Activated T-cell treated with anti-CD3 and anti-CD28 coated beads, Interleukin-2, amount 50 U/mL, for 48 hours (primary cell): Measurements from ENCODE around the gene DPYD.

Experiments used
- DNase-seq, 2 experiments: peaks; one replicate each; pipeline ENCODE4 v3.0.0-alpha.2; 2020

DPYD gene

DNA sequence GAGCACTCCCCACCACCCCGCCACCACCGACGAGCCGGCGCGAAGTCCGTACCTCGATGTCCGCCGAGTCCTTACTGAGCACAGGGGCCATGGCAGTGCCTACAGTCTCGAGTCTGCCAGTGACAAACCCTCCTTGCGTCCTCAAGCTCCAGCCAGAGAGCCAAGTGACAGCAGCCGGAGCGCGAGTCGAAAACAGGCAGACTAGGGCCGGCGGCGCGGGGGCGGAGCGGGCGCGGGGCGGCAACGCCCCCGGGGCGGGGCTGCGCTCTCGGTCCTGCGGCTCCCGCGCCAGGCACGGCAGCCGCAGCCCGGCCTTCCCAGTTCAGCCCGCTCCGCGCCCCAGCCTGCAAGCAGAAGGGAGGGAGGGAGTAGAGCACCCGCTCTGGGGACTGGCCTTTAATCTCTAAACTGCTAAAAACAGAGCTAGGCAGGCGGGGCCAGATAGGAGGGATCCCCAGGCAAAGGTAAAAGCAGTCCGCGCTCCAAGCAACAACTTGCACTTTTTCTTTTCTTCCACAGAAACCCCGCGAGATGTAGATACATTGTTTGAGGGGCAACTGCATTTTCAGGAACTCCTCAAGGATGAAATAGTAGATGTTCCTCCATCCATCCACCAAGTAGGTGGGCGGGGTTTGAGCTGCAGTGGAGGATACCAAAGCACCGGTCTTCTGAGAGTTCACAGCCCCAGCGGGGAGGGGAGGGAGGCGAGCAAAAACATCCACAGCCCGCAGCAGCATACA is at the start of gene DPYD:
DPYD (minus strand) TSS at position 203 of the 740 bp plus-strand sequence; CDS start at position 91, 112 bp downstream.
- peak; percentile 87 to 90 for DNase-seq

DNA sequence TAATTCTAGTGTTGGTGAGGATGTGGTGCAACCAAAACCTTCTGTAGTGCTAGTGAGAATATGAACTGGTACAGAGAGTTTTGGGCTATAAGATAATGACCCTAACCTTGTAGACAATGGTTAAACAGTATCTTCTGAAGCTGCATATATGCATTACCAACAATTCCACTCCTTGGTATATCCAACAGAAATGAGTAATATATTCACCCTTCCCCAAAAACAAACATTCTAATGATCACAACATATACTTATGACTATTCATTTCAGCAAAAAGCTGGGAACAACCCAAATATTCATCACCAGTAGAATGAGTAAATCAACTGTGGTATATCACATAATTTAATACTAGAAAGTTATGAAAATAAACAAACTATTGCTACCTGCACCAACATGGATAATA is 39.6 kb upstream of the DPYD start:
- no peak for DNase-seq

DNA sequence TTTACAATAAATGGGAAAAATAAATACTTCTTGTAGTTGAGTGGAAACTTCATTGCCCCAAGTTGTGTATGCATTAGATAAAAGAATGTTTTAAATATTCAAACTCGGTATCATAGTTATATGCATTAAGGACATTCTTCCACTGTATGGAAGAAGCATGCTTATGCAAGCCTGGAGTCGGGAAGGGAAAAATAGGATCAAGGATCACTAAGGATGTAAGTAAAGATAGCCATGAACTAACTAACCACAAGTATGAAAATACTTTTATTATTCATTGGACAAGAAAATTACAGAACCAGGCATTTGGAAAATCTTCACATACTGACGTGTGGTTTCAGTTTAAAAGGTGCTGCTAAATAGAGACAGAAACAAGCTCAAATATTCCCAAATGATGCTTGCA is 26.9 kb upstream of the DPYD start:
- DNase-seq, result no peak

DNA sequence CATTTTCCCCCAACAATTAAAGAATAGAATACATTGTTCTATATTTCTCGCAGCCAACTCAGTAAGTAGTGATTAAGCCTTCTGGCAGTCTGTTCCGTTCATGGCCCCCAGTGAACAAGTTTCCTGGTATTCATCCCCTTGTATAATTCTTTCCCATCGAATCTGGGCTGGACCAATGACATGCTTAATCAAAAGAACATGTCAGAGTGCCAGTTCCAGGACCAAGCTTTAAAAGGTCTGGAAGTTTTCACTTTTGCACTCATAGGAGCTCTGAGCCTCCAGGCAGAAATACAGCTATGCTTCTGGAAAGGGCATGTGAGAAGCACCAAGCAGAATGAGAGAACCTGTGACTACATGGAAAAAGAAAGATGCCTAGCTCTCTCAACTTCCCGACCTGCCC is 22.5 kb upstream of the DPYD start:
- no peak for DNase-seq

DNA sequence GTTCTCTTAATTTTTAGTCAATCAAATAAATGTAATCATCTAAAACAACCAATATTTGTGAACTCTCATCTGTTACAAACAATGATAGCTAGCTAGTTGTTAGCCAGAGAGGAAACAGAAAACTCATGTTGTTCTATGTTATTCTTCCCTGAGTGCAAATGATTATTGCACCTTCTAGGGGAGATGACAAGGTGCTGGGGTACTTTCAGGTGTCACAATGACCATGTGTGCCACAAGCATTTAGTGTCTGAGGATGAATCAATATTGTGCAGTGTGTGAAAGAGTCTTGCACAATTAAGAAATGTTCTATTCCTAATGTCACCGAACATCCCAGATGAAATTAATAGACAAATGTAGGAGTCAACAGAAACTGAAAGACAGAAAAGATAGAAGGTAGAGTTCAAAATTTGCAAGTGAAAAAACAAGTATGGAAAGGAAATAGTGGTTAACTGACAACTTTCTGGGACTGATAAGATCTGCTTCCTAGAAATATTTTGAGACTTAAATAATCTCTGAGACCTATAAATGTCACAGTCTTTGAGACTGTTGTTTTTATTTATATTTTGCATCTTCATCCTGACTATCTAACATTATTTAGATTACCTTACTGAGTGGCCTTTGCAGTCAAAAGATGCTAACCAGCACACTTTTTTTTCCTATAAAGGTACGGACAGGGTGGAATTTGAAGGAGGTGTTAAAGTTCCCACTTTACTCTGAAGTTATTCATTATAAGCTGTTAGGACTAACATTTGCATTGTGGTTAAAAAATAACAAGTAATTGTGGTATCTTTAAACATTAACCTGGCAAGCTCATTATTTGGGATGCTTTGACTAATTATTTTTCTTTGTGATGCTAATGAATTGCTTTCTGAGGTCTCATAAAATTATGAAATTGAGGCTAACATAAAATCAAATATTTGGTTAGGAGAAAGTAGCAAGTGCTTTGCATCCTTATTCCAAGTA is 21.6 kb upstream of the DPYD start:
- no peak for DNase-seq

DNA sequence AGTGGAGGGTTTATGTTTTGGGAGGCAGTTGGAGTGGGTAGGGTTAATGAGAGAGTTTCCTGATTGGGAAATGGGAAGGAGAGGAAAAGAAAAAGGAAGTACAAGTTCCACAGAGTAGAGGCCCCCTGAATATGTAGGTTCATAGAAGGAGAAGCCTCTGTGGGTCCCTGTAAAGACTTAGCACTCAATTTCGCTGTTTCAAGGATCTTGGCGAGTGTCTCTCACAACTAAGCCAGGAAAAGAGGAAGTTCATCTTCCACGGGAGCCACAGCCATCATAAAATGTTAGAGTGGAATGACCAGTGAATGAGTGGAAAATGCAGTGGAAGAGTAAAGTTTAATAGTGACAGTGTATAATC is 17.4 kb upstream of the DPYD start:
- DNase-seq, result no peak

DNA sequence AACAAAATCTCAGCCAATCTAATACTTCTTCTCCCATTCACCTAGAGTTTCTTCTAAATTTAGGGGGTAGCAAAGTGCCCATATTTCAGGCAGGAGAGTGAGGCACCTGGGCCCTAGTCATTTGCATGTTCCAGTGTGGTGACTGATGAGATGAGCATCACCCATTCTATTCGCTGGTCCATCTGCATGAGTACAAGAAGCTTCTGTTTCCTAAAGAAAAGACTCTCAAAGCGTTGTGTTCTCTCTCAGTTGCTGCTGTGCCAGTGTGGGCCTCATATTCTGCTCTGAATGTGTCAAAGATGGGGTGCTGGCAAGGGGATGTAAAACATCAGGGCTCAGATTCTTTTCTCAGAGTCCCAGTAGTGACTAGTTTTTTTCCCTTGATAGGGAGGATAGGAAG is 16.1 kb upstream of the DPYD start:
- DNase-seq, result no peak

DNA sequence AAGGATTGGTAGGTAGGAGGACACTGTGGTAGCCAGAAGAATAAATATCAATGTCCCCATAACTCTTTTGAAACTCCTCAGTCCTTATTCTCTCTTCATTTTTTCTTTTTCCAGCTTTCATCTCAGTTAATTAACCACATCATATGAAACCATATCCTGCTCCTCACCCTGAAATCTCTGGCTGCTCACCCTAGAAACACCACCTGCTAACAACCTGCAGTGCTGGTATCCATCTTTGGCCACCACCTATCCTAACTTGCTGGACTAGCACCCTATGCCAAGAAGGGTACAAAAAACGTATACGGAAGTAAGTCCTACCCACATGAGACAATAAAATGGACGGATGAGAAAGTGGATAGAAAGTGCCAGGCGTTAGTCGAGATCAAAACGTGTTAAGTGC is 13.7 kb upstream of the DPYD start:
- DNase-seq, result no peak

DNA sequence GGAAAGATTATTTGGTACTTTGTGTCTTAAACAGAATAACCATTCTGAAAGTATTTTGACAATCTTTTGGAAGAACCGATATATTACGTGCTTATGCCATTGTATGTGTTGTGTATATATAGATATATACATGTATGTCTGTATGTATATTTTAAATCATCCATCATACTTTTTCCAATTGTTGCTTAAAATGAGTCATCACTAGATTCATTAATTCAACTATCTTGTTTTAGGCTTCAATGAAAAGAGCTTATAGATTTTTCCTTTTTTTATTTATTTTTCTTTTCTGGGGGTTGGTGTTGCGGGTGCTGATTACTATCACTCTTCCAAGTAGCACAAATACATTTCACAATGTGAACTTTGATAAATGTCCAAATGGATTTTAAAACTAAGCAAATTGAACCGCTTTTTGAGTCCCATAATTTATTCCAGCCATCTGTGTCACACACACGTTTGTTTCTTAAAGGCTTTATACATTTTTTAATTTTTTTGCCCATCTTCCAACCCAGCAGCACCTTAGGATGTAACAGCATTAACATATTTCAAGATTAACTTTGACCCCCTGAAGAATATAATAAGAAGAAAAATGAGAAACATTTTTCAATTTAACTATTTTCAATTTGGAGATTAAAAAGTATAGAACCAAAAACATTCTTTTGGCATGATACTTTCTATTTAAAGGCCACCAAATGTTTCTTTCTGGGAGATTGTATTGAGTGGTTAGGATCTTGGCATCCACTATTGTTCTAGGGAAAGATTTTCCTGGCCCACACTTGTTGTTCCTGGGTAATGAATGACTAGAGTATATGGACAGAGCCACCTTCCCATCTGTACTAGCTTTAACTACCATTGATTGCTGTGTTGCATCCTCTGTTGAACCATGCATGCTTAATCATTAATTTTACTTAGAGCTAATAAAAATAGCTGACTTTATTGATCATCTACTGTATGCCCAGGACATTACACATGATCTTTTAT is 9.3 kb upstream of the DPYD start:
- DNase-seq, result no peak

DNA sequence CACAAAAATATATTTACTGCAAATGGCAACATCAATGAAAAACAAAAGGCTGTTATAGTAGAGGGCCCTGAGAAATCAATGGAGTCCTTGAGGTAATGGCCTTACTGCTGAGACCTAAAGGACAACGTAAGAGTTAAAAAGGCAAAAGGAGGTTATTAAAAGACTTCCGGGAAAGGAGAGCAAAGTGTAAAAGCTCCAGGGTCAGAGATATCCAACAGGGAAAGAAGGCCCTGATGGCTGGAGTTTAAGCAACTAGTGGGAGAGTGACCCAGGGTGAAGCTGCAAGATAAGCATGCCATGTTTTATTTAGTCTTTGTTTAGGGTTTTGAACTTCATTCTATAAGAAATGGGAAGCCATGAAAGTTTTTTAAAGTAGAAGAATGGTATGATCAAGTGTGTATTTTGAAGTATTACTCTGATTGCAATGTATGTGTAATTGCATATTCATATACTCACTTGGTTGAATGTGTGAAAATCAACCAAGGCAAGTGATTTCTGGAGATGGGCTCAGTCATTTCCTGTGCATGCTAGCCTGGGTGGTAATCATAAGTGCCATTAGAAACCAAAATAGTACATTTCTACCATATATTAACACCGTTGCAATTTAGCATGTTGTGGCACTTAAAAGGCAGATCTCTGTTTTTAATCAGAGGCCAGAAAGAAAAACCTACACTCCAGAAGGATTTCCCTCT is 5.3 kb upstream of the DPYD start:
- DNase-seq, result no peak

DNA sequence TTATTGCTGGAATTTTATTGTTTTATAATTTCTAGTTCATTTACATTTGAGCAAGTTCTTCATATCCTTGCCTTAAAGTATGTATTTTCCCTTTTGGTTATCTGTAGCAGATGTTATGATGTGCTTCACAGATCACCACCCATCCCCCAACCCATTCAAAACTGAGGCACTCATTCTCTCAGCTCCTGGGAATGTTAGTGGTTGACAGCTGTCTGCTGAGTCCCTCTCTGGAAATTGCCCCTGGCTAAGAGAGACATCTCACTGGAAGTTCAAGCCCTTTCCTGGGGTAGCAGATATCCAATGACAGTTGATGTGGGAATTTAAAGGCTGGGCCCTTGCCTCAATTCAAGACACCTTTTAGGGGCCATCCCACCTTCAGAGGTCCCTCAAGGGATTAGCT is 4.3 kb upstream of the DPYD start:
- DNase-seq, result no peak

DNA sequence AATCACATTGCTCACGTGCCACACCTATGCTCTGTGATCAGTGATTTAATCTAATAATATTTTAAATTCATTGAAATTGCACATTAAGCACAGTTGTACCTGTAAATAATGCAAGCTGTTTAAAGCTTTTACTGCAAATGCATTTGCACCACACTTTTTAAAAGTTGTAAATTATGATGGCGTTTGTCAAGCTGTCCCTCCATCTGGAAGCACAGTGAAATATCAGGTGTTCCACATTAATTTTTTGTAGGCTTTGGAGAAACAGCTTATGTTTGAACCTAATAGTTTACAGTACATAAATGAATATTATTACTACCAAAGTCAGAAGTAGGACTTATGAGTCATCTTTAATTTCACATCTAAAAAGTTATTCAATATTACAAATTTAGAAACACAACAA is 3.0 kb upstream of the DPYD start:
- DNase-seq, result no peak

DNA sequence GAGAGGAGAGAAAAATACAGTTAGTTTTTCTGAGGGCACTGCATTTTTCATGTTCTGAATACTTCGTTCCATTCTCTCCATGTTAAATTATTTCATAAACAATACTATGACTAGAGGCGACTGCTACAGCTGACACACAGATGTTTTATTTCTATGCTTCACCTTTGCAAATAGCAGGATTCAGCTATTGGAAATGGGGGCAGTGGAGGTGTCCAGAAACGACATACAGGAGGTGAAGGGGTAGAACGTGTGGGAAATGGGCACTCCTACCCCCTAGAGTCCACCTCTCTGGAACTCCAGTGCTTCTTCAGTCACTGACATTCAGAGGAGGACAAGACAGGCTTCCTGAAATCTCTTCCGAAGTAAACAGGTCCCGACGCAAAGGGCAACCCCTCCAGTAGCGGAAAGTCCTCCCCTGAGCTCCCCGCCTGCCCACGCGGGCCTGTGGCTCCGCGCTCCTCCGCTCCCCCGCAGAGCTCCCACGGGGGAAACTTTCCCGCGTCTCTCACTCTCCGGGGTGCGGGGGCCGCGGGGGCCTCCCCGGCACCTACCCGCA is 480 bp downstream of the DPYD start:
- DNase-seq, result no peak

DNA sequence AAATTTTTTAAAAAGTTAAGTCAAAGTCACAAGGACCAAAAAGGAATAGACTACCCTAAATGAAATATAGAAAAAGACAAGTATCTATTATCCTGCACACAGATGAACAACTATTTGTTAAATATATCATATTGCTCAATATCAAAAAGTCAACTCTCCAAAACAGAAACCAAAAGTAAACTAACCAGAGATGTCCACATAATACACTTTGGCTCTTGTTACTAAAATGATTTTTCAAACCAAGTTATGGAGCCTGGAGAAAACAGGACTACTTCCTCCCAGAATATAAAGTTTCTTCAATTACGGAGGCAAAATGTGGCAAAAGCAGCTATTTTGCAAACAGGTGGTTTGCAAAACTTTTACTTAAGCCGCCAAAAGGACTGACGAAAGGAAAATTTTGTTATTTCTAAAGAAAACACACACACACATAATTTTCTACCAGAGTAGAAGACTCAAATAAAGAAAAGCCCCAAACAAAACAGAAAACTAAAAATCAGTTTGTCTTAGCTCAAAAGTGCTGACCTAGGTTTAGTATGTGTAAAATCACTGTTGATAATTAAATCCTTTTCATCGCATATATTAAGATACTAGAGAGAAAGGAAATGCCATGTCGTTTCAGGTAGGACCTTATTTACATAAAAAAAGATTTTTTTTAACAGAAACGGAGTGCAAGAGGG is 1.1 kb downstream of the DPYD start:
- no peak for DNase-seq

DNA sequence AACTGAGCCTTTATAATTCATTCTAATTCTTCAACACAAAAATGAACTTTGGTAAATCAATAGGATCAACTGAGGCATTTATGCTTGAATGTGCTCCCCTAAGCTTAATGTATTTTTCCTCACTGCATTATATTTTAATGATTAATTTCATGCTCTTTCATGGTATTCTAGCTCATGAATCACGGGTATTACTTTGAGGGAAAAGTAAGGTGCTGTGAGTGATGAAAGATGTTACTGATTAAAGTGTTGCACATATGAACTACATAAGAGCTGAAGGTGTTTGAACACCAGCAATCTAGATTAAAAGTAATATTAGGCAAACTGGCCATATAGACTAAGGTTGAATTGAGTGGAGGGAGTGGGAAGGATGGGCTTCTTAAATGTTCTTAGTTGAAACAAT is 1.9 kb downstream of the DPYD start:
- no peak for DNase-seq

DNA sequence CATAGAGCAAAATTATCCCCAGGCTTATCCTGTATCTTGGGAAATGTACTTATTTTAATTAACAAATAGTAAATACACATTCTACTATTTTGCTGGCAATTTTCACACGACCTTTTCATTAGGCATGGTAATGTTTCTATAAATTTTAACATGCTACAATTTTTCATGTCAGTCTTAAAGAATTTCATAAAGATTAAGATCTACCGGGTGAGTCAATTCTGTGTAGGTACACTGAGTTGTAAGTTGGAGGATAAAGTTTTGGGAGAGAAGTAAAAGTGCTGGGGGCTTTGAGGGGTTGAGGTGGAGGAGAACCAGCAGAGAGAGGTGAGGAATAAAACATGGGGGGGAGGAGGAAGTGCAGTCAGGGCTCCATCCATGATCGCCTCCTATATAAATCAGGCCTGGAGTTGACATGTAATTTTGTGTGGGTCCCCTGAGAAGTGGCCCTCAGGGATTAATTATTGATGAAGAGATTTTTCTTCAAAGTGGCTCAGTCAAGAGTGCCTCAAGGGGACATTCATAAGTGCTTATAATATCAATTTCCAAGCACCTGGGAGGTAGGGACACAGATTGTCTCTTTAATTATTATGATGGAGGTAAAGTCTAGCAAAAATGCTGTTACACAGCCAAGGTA is 7.2 kb downstream of the DPYD start:
- no peak for DNase-seq

DNA sequence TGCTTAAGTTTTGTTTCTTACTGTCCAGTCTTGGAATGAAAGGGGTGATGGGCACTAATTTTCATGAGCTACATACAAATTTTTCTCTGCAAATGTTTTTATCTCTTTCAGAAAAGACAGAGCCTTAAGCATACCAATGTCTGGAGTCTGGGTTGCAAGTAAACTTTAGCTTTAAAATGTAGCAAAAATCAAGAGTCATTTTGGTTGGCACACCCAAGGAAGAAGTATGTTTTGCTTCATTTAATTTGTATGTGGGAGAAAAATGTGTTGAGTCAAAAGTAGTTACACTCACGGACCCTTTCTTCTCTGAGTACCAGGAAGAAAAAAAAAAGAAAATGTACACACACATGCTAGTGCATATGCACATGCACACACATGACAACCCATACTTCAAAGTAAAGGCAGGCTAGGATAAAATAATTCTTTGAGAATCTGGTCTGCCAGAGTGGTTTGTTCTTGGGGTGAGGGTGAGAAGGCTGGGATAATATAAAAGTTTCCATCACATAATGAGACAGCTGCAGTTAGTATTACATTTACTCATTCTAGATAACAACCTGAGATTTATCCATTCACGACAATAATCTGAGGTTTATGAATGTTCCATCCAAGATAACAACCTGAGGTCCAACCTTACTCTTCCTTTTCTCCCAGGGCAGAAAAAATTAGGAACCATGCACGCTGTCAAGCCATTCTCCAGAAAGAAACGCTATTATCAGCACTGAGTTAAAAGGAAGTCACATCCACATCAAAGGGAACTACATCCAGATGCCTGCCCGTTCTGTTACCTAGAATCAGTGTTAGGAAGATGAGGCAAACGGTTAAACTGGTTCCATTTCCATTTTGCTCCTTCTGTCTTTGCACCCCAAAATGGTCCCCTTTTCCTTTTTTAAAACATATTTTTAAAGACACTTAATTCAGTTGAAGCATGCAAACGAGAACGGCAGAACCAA is 9.3 kb downstream of the DPYD start:
- no peak for DNase-seq

DNA sequence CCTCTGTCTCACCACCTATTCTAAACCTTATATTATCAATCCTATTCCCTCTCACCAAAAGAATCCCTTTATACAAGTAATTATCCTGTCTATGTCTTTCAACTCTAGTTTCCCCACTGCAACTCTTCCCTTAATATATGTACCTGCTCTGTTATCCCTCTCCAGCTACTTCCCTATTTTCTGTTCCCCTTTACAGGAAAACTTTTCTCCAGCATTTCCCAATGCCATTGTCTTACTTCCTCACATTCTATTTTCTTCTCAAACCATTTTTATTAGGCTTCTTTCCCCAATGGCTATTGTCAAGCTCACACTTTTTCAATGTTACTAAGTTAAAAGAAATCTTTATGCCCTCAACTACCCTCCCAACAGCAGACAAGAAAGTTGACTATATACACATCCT is 11.6 kb downstream of the DPYD start:
- DNase-seq, result no peak

DNA sequence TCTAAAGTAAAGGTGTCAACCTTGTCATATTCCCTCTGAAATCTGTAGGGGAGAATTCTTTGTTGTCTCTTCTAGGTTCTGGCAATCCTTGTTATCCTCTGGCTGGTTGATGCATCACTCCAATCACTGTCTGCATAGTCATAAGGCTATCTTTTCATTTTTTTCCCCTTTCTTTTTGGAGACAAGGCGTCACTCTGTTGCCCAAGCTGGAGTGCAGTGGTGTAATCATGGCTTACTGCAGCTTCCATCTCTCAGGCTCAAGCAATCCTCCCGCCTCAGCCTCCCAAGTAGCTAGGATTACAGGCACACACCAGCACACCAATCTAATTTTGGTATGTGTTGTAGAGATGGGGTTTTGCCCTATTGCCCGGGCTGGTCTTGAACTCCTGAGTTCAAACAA is 12.9 kb downstream of the DPYD start:
- DNase-seq, result no peak
